Tongue (tissue), 2 donors: Measurements from ENCODE around the gene ZNF205. TPM values are rescaled to one million over a fixed set of nuclear protein-coding genes. Genes with fewer than 3 reads are reported as not detected.
"Not testable (repeated sequence)": the region's sequence is repeated elsewhere in the genome, so short reads cannot be mapped to it uniquely, and the experiment has no call there.

Experiments used
- DNase-seq: peaks from one replicate; pipeline ENCODE4 v3.0.0-alpha.2; 2015
- total RNA-seq: library from RNA; depleted of rRNA; stranded (reverse); fragments of >200 nt; gene quantifications from one replicate; pipeline ENCODE4 v1.2.3, GENCODE V29; 2014

ZNF205 gene
- total RNA-seq, 1 donor from 2014 or later = 11.4 TPM

GRCh38 chr16:3148256-3149192, 36.1 kb downstream of the ZNF205 start:
- DNase-seq = no peak

GRCh38 chr16:3149193-3149530, 36.8 kb downstream of the ZNF205 start:
- no peak for DNase-seq

GRCh38 chr16:3149630-3150345, 37.4 kb downstream of the ZNF205 start:
- peak; percentile 72 for DNase-seq

- DNase-seq = peak; percentile 99
Measured at GRCh38 chr16:3150346-3151218, 38.2 kb downstream of the ZNF205 start.

- no peak for DNase-seq
Measured at GRCh38 chr16:3152027-3152276, 39.6 kb downstream of the ZNF205 start.

GRCh38 chr16:3152277-3152990, 40.0 kb downstream of the ZNF205 start:
- peak; percentile 96 for DNase-seq

- no peak for DNase-seq
Measured at GRCh38 chr16:3152991-3153368, 40.6 kb downstream of the ZNF205 start.

- no peak for DNase-seq
Measured at GRCh38 chr16:3155181-3155580, 42.8 kb downstream of the ZNF205 start.

GRCh38 chr16:3155972-3156371, 43.6 kb downstream of the ZNF205 start:
- DNase-seq = no peak

GRCh38 chr16:3157229-3158025, 45.0 kb downstream of the ZNF205 start:
- peak; percentile 92 for DNase-seq

- DNase-seq = peak; percentile 24
Measured at GRCh38 chr16:3158026-3158509, 45.7 kb downstream of the ZNF205 start.

GRCh38 chr16:3158510-3159314, 46.3 kb downstream of the ZNF205 start:
- peak; percentile 85 for DNase-seq

- DNase-seq = no peak
Measured at GRCh38 chr16:3161235-3162018, 49.0 kb downstream of the ZNF205 start.

- DNase-seq = no peak
Measured at GRCh38 chr16:3164121-3164991, 52.0 kb downstream of the ZNF205 start.

GRCh38 chr16:3165111-3165822, 52.9 kb downstream of the ZNF205 start:
- DNase-seq = no peak

GRCh38 chr16:3166505-3166886, 54.1 kb downstream of the ZNF205 start:
- DNase-seq = no peak

GRCh38 chr16:3168729-3169128, 56.3 kb downstream of the ZNF205 start:
- not testable (repeated sequence) for DNase-seq
